ENCODE results near the gene LYVE1.

DNA sequence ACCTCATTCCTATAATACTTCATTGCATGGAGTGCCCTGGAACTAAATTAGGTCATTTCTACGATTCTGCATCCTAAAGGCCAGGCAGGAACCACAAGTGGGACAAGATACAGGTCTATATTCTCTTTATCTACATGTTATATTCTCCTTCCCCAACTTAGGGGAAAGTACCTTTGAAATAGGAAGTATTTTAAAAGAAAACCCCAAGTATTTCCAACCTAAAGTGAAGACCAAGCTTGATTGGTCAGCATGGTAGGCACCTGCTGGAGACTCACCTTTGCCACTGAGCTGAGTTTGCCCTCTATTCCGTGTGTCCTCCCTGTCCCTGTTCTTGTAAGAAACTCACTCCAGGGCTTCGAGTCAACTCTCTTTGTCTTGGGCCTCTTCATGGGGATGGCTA is 11.2 kb upstream of the LYVE1 start:
- TF ChIP-seq EZH2 (optimal IDR thresholded peaks at IDR 0.05; ENCODE audit: low read depth, low read length) (no peak), EZH2phosphoT487 (IDR thresholded peaks at IDR 0.05; ENCODE audit: low read length) (no peak)
- TF ChIP-seq, protein P1, sequence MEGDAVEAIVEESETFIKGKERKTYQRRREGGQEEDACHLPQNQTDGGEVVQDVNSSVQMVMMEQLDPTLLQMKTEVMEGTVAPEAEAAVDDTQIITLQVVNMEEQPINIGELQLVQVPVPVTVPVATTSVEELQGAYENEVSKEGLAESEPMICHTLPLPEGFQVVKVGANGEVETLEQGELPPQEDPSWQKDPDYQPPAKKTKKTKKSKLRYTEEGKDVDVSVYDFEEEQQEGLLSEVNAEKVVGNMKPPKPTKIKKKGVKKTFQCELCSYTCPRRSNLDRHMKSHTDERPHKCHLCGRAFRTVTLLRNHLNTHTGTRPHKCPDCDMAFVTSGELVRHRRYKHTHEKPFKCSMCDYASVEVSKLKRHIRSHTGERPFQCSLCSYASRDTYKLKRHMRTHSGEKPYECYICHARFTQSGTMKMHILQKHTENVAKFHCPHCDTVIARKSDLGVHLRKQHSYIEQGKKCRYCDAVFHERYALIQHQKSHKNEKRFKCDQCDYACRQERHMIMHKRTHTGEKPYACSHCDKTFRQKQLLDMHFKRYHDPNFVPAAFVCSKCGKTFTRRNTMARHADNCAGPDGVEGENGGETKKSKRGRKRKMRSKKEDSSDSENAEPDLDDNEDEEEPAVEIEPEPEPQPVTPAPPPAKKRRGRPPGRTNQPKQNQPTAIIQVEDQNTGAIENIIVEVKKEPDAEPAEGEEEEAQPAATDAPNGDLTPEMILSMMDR (IDR thresholded peaks at IDR 0.05; ENCODE audit: low read length), result no peak

Measured in MM.1S (cell line).